K562 (cell line): Measurements from ENCODE around the gene CHD3. TPM values are rescaled to one million over a fixed set of nuclear protein-coding genes. Genes with fewer than 3 reads are reported as not detected.

Experiments
- DACH1 ChIP-seq: fragments of 450-650 bp; IDR thresholded peaks from 2 replicates; pipeline ENCODE4 v1.6.1; 2018; ENCODE audit not compliant: partially characterized antibody
- polyA plus RNA-seq, 8 experiments: library from polyadenylated mRNA; depleted of rRNA in 4 of 8; stranded (reverse) in 5 of 8; unstranded in 3 of 8; fragments of >200 nt; fragmentation: Nextera tagmentation in 2 of 8; fragmentation: Illumina TruSeq in 1 of 8; extraction: Ambion mirVana in 2 of 8; extraction: Trizol in 1 of 8; gene quantifications; 2 replicates each; pipeline versions ENCODE4 v1.2.1 to v1.2.3, GENCODE V29; 2011 to 2014; ENCODE audit warnings: inconsistent platforms in 1 of 8, missing spikeins in 1 of 8
- total RNA-seq, 7 experiments: library from RNA; depleted of rRNA in 6 of 7; stranded (reverse); fragments of >200 nt in 6 of 7; fragmentation: Illumina TruSeq in 2 of 7; extraction: Trizol in 2 of 7; gene quantifications; 2 replicates each; pipeline versions ENCODE4 v1.2.1 to v1.2.3, GENCODE V29; 2011 to 2021; ENCODE audit warnings: low replicate concordance in 1 of 7
- TF ChIP-seq, protein P1 (sequence below): fragments of 250-450 bp; sonication (Bioruptor Pico); IDR thresholded peaks from 2 replicates; pipeline ENCODE4 v1.8.0; 2021; ENCODE audit warnings: borderline replicate concordance, mild to moderate bottlenecking, moderate library complexity; ENCODE audit not compliant: poor library complexity, severe bottlenecking
- TF ChIP-seq, protein P2 (sequence below), 2 experiments: fragments of 450-650 bp in 1 of 2; sonication (generic) in 1 of 2; formaldehyde crosslinking in 1 of 2; IDR thresholded peaks in 1 of 2; conservative IDR thresholded peaks in 1 of 2; 2 replicates each; pipeline versions ENCODE4 v1.6.1 to v1.8.1; 2016 to 2023; ENCODE audit warnings: mild to moderate bottlenecking in 2 of 2, moderate library complexity in 2 of 2, inconsistent platforms in 1 of 2, missing genetic modification reagents in 1 of 2
- TF ChIP-seq, protein P3 (sequence below): IDR thresholded peaks from 2 replicates; pipeline ENCODE4 v1.6.1; 2012; ENCODE audit warnings: low read depth, low read length, improper control_type of control experiment, borderline replicate concordance

The CHD3 gene
- total and polyA plus RNA-seq, 9 of the 15 experiments (the other 6 are each of a cell fraction or from before 2014, with no cell fraction given), result 0.39 to 38.2 (median 21.2) TPM

DNA sequence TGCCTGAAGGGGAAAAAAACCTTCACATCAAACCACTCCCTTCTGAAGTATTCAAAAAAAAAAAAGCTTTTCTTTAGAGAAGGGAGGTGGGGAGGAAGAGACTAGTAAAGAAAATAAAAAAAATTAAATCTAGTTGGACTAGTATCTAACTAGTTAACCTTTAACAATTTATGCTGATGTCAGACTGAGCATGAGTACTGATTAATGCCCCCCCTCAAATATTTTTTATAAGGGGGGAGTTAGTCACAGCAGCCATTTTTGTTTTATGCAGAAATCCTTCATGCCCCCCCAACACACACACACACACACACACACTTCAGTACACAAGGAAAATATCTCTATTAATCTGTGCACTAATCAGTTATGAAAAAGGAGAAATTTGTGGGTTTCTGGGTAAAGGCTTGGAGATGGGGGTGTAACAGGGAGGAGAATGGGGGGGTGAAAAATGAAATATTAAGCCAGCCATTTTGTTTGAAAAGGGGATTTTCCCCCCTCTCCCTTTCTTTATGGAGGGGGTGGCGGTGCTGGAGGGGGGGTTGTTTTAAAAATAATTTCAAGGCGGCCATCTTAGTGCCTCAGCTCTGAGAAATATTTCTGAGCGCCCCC, 4.7 kb upstream of the CHD3 start (continued):
- peak; percentile 9 for TF ChIP-seq DACH1
- TF ChIP-seq, protein P1, sequence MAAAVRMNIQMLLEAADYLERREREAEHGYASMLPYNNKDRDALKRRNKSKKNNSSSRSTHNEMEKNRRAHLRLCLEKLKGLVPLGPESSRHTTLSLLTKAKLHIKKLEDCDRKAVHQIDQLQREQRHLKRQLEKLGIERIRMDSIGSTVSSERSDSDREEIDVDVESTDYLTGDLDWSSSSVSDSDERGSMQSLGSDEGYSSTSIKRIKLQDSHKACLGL (CRISPR knock-in tag), result no peak
- TF ChIP-seq, protein P2, sequence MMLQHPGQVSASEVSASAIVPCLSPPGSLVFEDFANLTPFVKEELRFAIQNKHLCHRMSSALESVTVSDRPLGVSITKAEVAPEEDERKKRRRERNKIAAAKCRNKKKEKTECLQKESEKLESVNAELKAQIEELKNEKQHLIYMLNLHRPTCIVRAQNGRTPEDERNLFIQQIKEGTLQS (IDR thresholded peaks at IDR 0.05), result no peak
- TF ChIP-seq, protein P2 (CRISPR knock-in tag; conservative IDR thresholded peaks at IDR 0.05), result no peak
- TF ChIP-seq, protein P3, sequence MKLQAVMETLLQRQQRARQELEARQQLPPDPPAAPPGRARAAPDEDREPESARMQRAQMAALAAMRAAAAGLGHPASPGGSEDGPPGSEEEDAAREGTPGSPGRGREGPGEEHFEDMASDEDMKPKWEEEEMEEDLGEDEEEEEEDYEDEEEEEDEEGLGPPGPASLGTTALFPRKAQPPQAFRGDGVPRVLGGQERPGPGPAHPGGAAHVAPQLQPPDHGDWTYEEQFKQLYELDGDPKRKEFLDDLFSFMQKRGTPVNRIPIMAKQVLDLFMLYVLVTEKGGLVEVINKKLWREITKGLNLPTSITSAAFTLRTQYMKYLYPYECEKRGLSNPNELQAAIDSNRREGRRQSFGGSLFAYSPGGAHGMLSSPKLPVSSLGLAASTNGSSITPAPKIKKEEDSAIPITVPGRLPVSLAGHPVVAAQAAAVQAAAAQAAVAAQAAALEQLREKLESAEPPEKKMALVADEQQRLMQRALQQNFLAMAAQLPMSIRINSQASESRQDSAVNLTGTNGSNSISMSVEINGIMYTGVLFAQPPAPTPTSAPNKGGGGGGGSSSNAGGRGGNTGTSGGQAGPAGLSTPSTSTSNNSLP, result peak; percentile 30; the same call in 1 of the 2 replicates
